HG03139 (cell line): ENCODE measurements around the gene ATP2C2.

Experiments used
- ATAC-seq: cut with Tn5 transposase; IDR thresholded peaks from one replicate; pipeline ENCODE4 v1.9.1; 2021; ENCODE audit not compliant: unreplicated experiment

Gene ATP2C2

DNA sequence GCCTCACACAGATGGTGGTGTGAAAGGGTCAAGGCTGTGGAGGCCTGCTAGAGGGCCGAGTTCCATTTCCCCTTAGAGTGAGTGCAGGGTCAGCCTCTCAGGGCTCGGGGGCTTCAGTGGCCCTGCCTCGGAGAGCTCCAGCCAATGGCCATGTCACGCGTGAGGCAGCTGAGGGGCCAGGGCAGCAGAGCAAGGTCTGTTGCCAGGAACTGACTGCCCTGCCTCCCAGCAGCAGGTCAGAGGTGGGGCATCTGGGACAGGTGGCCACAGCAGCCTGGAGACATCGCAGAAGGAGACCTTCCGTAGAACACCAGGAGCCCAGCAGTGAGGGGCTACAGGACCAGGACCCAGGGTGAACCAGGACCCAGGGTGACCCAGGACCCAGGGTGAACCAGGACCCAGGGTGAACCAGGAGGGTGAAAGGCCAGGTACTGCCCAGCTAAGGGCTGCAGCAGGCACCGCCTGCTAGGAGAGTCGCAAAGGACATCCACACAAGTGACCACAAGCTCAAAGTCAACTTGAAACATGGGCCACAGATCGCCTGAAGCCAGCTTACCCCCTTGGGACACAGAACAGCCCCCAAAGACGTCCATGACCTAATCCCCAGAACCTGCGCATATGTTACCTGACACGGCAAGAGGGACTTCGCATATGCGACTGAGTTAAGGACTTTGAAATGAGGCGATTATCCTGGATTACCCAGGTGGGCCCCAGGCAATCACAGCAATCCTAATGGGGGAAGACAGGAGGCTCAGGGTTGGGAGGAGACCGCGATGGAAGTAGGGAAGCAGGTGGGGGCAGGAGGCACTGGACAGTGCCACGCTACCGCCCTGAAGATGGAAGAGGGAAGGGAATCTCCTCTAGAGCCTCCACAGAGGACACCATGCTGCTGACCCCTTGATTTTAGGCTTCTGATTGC, 141.0 kb downstream of the ATP2C2 start:
- ATAC-seq = no peak

DNA sequence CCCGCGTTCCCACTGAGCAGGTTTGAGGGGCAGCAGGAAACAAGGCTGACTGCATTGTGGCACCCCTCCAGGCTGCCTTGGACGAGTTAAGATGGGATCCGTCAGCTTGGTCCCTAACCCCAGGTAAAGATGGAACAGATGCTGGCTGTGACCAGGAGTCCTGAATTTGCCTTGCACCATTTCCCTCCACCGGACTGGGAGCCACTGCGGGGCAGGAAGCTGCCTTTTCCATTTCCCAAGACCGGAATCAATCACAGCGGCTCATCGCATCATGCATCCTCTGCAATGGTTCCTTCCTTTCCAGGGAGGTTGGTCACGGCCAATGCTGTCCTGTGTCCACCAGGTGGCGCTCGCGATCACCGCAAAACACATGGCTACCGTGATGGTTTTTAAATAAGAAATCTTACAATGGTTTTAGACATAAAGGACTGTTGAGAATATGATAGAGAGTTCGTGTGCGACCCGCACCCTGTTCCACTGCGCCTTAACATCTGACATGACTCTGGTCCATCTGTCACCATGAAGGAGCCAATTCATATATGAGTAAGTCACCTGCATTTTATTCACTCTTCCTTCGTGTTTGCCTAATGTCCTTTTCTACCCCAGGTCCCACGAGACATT, 143.0 kb downstream of the ATP2C2 start:
- ATAC-seq = no peak

DNA sequence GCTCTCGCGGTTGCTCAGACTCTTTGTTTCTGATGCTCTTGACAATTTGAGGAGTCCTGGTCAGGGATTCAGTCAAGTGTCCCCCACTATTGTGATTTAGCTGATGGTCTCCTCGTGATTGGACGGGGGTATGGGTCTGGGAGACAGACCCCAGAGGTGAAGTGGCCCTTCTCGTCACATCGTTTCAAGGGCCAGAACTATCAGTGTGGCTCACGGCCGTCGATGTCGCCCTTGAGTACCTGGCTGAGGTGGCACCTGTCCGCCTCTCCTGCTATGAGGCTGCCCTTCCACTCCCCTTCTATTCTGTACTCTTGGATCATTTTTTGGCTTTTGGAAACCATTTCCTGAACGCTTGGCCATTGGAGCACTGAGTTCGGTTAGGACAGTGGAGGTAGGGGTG, 143.5 kb downstream of the ATP2C2 start:
- ATAC-seq = no peak

DNA sequence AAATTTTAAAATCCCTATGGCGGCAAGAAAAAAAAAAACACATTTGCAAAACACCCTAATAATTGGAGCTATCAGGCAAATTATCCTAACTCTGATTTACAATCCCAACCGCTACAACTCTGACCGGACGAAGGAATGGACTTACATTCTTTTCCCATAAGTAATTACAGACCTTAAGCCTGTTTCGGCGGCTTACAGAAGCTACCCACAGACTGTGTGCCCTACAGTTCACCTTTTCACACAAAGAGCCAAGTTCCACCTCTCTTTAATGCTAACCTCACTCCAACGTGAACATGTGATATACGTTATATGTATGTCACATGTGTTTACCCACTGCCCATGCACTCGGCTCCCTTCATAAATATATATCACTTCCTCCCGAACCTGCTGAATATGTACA, 144.8 kb downstream of the ATP2C2 start:
- no peak for ATAC-seq

DNA sequence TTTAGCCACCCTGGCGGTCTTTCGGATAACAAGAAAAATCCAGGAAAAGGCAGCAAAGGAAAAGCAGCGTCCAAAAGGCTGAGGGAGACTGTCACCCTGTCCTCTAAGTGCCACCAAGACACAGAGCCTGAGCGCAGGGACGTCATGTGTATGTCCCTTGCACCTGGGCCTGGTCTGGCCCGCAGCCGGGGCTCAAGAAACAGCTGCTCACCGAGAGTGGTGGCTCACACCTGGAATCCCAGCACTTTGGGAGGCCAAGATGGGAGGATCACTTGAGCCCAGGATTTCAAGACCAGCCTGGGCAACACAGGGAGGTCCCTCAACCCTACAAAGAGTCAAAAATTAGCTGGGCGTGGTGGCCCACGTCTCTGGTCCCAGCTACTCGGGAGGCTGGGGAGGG, 145.3 kb downstream of the ATP2C2 start:
- ATAC-seq = no peak
